HG03571 (cell line): ENCODE results near the gene PRAMEF11.

ENCODE experiments used
- ATAC-seq: cut with Tn5 transposase; IDR thresholded peaks from one replicate; pipeline ENCODE4 v1.9.1; 2021; ENCODE audit not compliant: unreplicated experiment

The PRAMEF11 gene

GRCh38 chr1:12774801-12775345, 56.3 kb downstream of the PRAMEF11 start:
- no peak for ATAC-seq
